Activated CD4-positive, CD25-positive, alpha-beta regulatory T cell treated with anti-CD3 and anti-CD28 coated beads, Interleukin-2, amount 50 U/mL, for 16 hours (primary cell): ENCODE results near the gene UFD1.

Experiments used
- DNase-seq: peaks from one replicate; pipeline ENCODE4 v3.0.0-alpha.2; 2020; ENCODE audit warnings: low read depth, low spot score

UFD1 gene

GRCh38 chr22:19471572-19471971 lies 7.4 kb downstream of the UFD1 start:
- no peak for DNase-seq

GRCh38 chr22:19470010-19470409 lies 9.0 kb downstream of the UFD1 start:
- DNase-seq: no peak

- no peak for DNase-seq
Observed at GRCh38 chr22:19469421-19469820, 9.6 kb downstream of the UFD1 start.

- DNase-seq: no peak
Observed at GRCh38 chr22:19467912-19468311, 11.1 kb downstream of the UFD1 start.

- no peak for DNase-seq
Observed at GRCh38 chr22:19466848-19467752, 11.9 kb downstream of the UFD1 start.

GRCh38 chr22:19466126-19466716 lies 12.8 kb downstream of the UFD1 start:
- DNase-seq: no peak

- DNase-seq: no peak
Observed at GRCh38 chr22:19464975-19465374, 14.0 kb downstream of the UFD1 start.

- no peak for DNase-seq
Observed at GRCh38 chr22:19464546-19464945, 14.4 kb downstream of the UFD1 start.

GRCh38 chr22:19463491-19464469 lies 15.2 kb downstream of the UFD1 start:
- DNase-seq: no peak

GRCh38 chr22:19463008-19463407 lies 16.0 kb downstream of the UFD1 start:
- DNase-seq: no peak

- no peak for DNase-seq
Observed at GRCh38 chr22:19461506-19461905, 17.5 kb downstream of the UFD1 start.

GRCh38 chr22:19460036-19460435 lies 19.0 kb downstream of the UFD1 start:
- no peak for DNase-seq

- no peak for DNase-seq
Observed at GRCh38 chr22:19457828-19458428, 21.1 kb downstream of the UFD1 start.

- DNase-seq: no peak
Observed at GRCh38 chr22:19456541-19456940, 22.5 kb downstream of the UFD1 start.

- DNase-seq: no peak
Observed at GRCh38 chr22:19455585-19456370, 23.2 kb downstream of the UFD1 start.

GRCh38 chr22:19455033-19455432 lies 24.0 kb downstream of the UFD1 start:
- no peak for DNase-seq

- DNase-seq: no peak
Observed at GRCh38 chr22:19454156-19454555, 24.8 kb downstream of the UFD1 start.

GRCh38 chr22:19453718-19454117 lies 25.3 kb downstream of the UFD1 start:
- DNase-seq: no peak

GRCh38 chr22:19451570-19451969 lies 27.4 kb downstream of the UFD1 start:
- no peak for DNase-seq

- no peak for DNase-seq
Observed at GRCh38 chr22:19450363-19451175, 28.4 kb downstream of the UFD1 start.
